Subcutaneous adipose tissue (tissue), 4 donors: Measurements from ENCODE around the gene NCAPH2. TPM values are rescaled to one million over a fixed set of nuclear protein-coding genes. Genes with fewer than 3 reads are reported as not detected.

Experiments
- total RNA-seq, 4 donors: library from RNA; depleted of rRNA; stranded (reverse); fragments of >200 nt; gene quantifications; one replicate each; pipeline ENCODE4 v1.1.0, GENCODE V29; 2016
- TF ChIP-seq, protein P1 (sequence below): fragments of 450-650 bp; IDR thresholded peaks from one replicate; pipeline ENCODE4 v1.5.1; 2016; ENCODE audit warnings: low read depth, mild to moderate bottlenecking, control low read depth, antibody characterized with exemption, moderate library complexity

NCAPH2 gene
- total RNA-seq, 4 donors from 2014 or later = 15.3 to 55.6 (median 27.8) TPM

- TF ChIP-seq, protein P1, sequence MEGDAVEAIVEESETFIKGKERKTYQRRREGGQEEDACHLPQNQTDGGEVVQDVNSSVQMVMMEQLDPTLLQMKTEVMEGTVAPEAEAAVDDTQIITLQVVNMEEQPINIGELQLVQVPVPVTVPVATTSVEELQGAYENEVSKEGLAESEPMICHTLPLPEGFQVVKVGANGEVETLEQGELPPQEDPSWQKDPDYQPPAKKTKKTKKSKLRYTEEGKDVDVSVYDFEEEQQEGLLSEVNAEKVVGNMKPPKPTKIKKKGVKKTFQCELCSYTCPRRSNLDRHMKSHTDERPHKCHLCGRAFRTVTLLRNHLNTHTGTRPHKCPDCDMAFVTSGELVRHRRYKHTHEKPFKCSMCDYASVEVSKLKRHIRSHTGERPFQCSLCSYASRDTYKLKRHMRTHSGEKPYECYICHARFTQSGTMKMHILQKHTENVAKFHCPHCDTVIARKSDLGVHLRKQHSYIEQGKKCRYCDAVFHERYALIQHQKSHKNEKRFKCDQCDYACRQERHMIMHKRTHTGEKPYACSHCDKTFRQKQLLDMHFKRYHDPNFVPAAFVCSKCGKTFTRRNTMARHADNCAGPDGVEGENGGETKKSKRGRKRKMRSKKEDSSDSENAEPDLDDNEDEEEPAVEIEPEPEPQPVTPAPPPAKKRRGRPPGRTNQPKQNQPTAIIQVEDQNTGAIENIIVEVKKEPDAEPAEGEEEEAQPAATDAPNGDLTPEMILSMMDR = no peak
These were observed 20.8 kb downstream of the NCAPH2 start for GRCh38 chr22:50528682-50529415.

- TF ChIP-seq, protein P1 = no peak
These were observed 21.4 kb downstream of the NCAPH2 start for GRCh38 chr22:50529416-50529896.

- TF ChIP-seq, protein P1 = no peak
These were observed 22.0 kb downstream of the NCAPH2 start, which contains the start of gene TYMP for GRCh38 chr22:50529897-50530579. Gene TYMP (minus strand): TSS chr22:50530012. CDS start chr22:50529709, 303 bp downstream.

- TF ChIP-seq, protein P1 = no peak
These were observed 22.5 kb downstream of the NCAPH2 start for GRCh38 chr22:50530580-50530876.

GRCh38 chr22:50530877-50531545 is 23.0 kb downstream of the NCAPH2 start:
- TF ChIP-seq, protein P1 = no peak

- TF ChIP-seq, protein P1 = no peak
These were observed 23.5 kb downstream of the NCAPH2 start for GRCh38 chr22:50531546-50531961.
